PC-3 (cell line): ENCODE measurements around the gene HMGXB4. TPM values are rescaled to one million over a fixed set of nuclear protein-coding genes. Genes with fewer than 3 reads are reported as not detected.
A peak's percentile ranks its signal among the peaks of the same experiment; 100 is the strongest.

ENCODE experiments used
- ATAC-seq: fragments of 200-7000 bp; cut with Tn5 transposase; 2 replicates; pipeline ENCODE4 v1.9.1; 2020; ENCODE audit warnings: mild to moderate bottlenecking, moderate library complexity
- BruUV-seq: library from RNA; stranded (reverse); fragments of 400-500 nt; replicated peaks from 2 replicates; lab custom pipeline; 2021; lab: Mats Ljungman, UMichigan
- CTCF ChIA-PET: fragments of 300-600 bp; sonication (Branson Sonifier 250); formaldehyde crosslinking; loops from one replicate; lab custom pipeline; 2022; ENCODE audit warnings: antibody characterized with exemption; lab: Charles Lee
- POLR2A ChIA-PET: fragments of 300-600 bp; sonication (Branson Sonifier 250); formaldehyde crosslinking; loops from one replicate; lab custom pipeline; 2022; ENCODE audit warnings: antibody characterized with exemption; ENCODE audit not compliant: unreplicated experiment; lab: Charles Lee
- DNase-seq: peaks from one replicate; pipeline ENCODE4 v3.0.0-alpha.2; 2015
- H2AFZ ChIP-seq: fragments of 300-600 bp; sonication (generic); 2 replicates; pipeline ENCODE4 v1.6.0; 2016; ENCODE audit warnings: antibody characterized with exemption, low read length
- H3F3A ChIP-seq: fragments of 300-600 bp; sonication (generic); one replicate; pipeline ENCODE4 v1.6.0; 2017; ENCODE audit warnings: antibody characterized with exemption, low read length, control low read depth, mild to moderate bottlenecking; ENCODE audit not compliant: unreplicated experiment
- H3K27ac ChIP-seq: fragments of 300-600 bp; sonication (generic); 2 replicates; pipeline ENCODE4 v1.5.1; 2016; ENCODE audit warnings: mild to moderate bottlenecking, low read length
- H3K27me3 ChIP-seq: fragments of 300-600 bp; sonication (generic); 2 replicates; pipeline ENCODE4 v1.6.1; 2016; ENCODE audit warnings: low read length, mixed read lengths
- H3K36me3 ChIP-seq: fragments of 300-600 bp; sonication (generic); 2 replicates; pipeline ENCODE4 v1.6.1; 2016; ENCODE audit warnings: low read depth, mixed run types, low read length, mixed read lengths
- H3K4me1 ChIP-seq: fragments of 300-600 bp; sonication (generic); 2 replicates; pipeline ENCODE4 v1.5.1; 2016; ENCODE audit warnings: low read length; ENCODE audit not compliant: insufficient read depth
- H3K4me2 ChIP-seq: fragments of 300-600 bp; sonication (generic); 2 replicates; pipeline ENCODE4 v1.6.0; 2016; ENCODE audit warnings: low read length
- H3K4me3 ChIP-seq: fragments of 300-600 bp; sonication (generic); 2 replicates; pipeline ENCODE4 v1.5.1; 2016; ENCODE audit warnings: mild to moderate bottlenecking, low read length, mixed read lengths
- H3K79me2 ChIP-seq: fragments of 300-600 bp; sonication (generic); 2 replicates; pipeline ENCODE4 v1.6.1; 2017; ENCODE audit warnings: low read length, mixed read lengths
- H3K9ac ChIP-seq: fragments of 300-600 bp; sonication (generic); 2 replicates; pipeline ENCODE4 v1.6.0; 2016; ENCODE audit warnings: mild to moderate bottlenecking, low read length
- H3K9me2 ChIP-seq: fragments of 300-600 bp; sonication (generic); replicated peaks from 2 replicates; pipeline ENCODE4 v1.6.1; 2016; ENCODE audit warnings: mixed run types, low read length, mixed read lengths
- H3K9me3 ChIP-seq: fragments of 300-600 bp; sonication (generic); 2 replicates; pipeline ENCODE4 v1.6.1; 2016; ENCODE audit warnings: low read length, mixed read lengths
- H4K20me1 ChIP-seq: fragments of 300-600 bp; sonication (generic); 2 replicates; pipeline ENCODE4 v1.6.1; 2016; ENCODE audit warnings: low read length, mixed read lengths
- CTCF ChIP-seq: fragments of 300-600 bp; sonication (generic); conservative IDR thresholded peaks from 2 replicates; pipeline ENCODE4 v1.5.1; 2017; ENCODE audit warnings: antibody characterized with exemption, low read depth, mild to moderate bottlenecking, low read length
- EZH2 ChIP-seq: fragments of 300-600 bp; sonication (generic); IDR thresholded peaks from one replicate; pipeline ENCODE4 v1.6.1; 2017; ENCODE audit warnings: antibody characterized with exemption, mild to moderate bottlenecking, low read length; ENCODE audit not compliant: unreplicated experiment
- EZH2phosphoT487 ChIP-seq: fragments of 300-600 bp; sonication (generic); IDR thresholded peaks from 2 replicates; pipeline ENCODE4 v1.6.1; 2018; ENCODE audit warnings: mild to moderate bottlenecking, antibody characterized with exemption, low read length, borderline replicate concordance
- intact Hi-C: fragments of 100-400 bp; cut with micrococcal nuclease; formaldehyde crosslinking; loops from 2 replicates; pipeline ENCODE4 v1.9.0; 2023
- total RNA-seq: library from RNA; depleted of rRNA; stranded (reverse); fragments of >200 nt; gene quantifications from 2 replicates; pipeline ENCODE4 v1.2.3, GENCODE V29; 2014

Gene HMGXB4
- total RNA-seq, 1 experiment from 2014 or later = 12.9 TPM

GRCh38 chr22:35209203-35209602 lies 48.1 kb upstream of the HMGXB4 start:
- Histone ChIP-seq H3K4me2 (no peak overlapping the region), H3K4me3 (no peak overlapping the region), H3K9me2 (no peaks in the 10 kb centered on the region), H3K9ac (no peak overlapping the region), H3K27ac (no peak overlapping the region), H4K20me1 (no peaks in the 10 kb centered on the region), H2AFZ (no peak overlapping the region), H3K36me3 (no peaks in the 10 kb centered on the region), H3K79me2 (no peaks in the 10 kb centered on the region), H3F3A (no peaks in the 10 kb centered on the region), H3K9me3 (no peaks in the 10 kb centered on the region), H3K27me3 (no peaks in the 10 kb centered on the region), H3K4me1 (no peaks in the 10 kb centered on the region)
- DNase-seq = no peak
- ChIA-PET CTCF (no interaction called here), POLR2A (no interaction called here)
- no peak for ATAC-seq
- intact Hi-C loops = no loop called here
- no TSS peak for BruUV-seq
- no peak for TF ChIP-seq EZH2phosphoT487
- no peak for TF ChIP-seq CTCF
- TF ChIP-seq EZH2 = no peak

- DNase-seq = peak; percentile 30
- H3K4me2 ChIP-seq = no peak overlapping the region
- CTCF ChIA-PET = no interaction called here
Observed at GRCh38 chr22:35212009-35212408, 45.3 kb upstream of the HMGXB4 start.

GRCh38 chr22:35212996-35213395 lies 44.3 kb upstream of the HMGXB4 start:
- intact Hi-C loops = no loop called here
- no peak overlapping the region for H3K4me3 ChIP-seq
- H3K9ac ChIP-seq = no peak overlapping the region
- no peak overlapping the region for H3K27ac ChIP-seq
- no peaks in the 10 kb centered on the region for H3K4me1 ChIP-seq
- ChIA-PET CTCF (no interaction called here), POLR2A (no interaction called here)
- H3F3A ChIP-seq = no peaks in the 10 kb centered on the region
- no peaks in the 10 kb centered on the region for H4K20me1 ChIP-seq
- H3K27me3 ChIP-seq = no peaks in the 10 kb centered on the region
- DNase-seq = no peak
- no peaks in the 10 kb centered on the region for H3K36me3 ChIP-seq
- BruUV-seq = no TSS peak
- H3K4me2 ChIP-seq = no peak overlapping the region
- ATAC-seq = no peak
- TF ChIP-seq EZH2 (no peak), EZH2phosphoT487 (no peak), CTCF (no peak)
- no peaks in the 10 kb centered on the region for H3K9me2 ChIP-seq
- H3K79me2 ChIP-seq = no peaks in the 10 kb centered on the region
- no peaks in the 10 kb centered on the region for H3K9me3 ChIP-seq
- no peak overlapping the region for H2AFZ ChIP-seq

More at GRCh38 chr22:35212009-35212408, 45.3 kb upstream of the HMGXB4 start:
- no peaks in the 10 kb centered on the region for H3K9me3 ChIP-seq
- H3K79me2 ChIP-seq = no peaks in the 10 kb centered on the region
- no TSS peak for BruUV-seq
- no peaks in the 10 kb centered on the region for H3K9me2 ChIP-seq
- no peak overlapping the region for H3K4me3 ChIP-seq
- H3K36me3 ChIP-seq = no peaks in the 10 kb centered on the region
- H3K27ac ChIP-seq = no peak overlapping the region
- POLR2A ChIA-PET = no interaction called here
- H3K27me3 ChIP-seq = no peaks in the 10 kb centered on the region
- H3K9ac ChIP-seq = no peak overlapping the region
- no peaks in the 10 kb centered on the region for H4K20me1 ChIP-seq
- no peaks in the 10 kb centered on the region for H3F3A ChIP-seq
- intact Hi-C loops = no loop called here
- TF ChIP-seq EZH2phosphoT487 = no peak
- TF ChIP-seq CTCF = no peak
- TF ChIP-seq EZH2 = no peak
- H2AFZ ChIP-seq = no peak overlapping the region
- no peaks in the 10 kb centered on the region for H3K4me1 ChIP-seq
- no peak for ATAC-seq
